B cell (primary cell): ENCODE data around the gene CAMTA1.

Experiments used
- CTCF ChIP-seq: fragments of 200-600 bp; IDR thresholded peaks from one replicate; pipeline ENCODE4 v1.8.0; 2022; ENCODE audit warnings: antibody characterized with exemption, mild to moderate bottlenecking
- EZH2 ChIP-seq: IDR thresholded peaks from 2 replicates; pipeline ENCODE4 v1.6.1; 2012; ENCODE audit warnings: borderline replicate concordance, low read depth, mild to moderate bottlenecking, moderate library complexity, low read length; ENCODE audit not compliant: insufficient read depth, poor library complexity, severe bottlenecking

- TF ChIP-seq CTCF: no peak
- TF ChIP-seq EZH2: no peak
Measured at GRCh38 chr1:7584643-7585042, 799.4 kb downstream of the CAMTA1 start.
